ENCODE results near the gene PFDN2.

Gene PFDN2

GRCh38 chr1:161052899-161053298, 64.9 kb downstream of the PFDN2 start:
- H3K4me3 ChIP-seq (IDR thresholded peaks at IDR 0.05; ENCODE audit: insufficient read depth, low read depth, low read length) = no peak overlapping the region
- H3K36me3 ChIP-seq (ENCODE audit: insufficient read depth) = peaks cover 30% of the 10 kb centered on the region; the same call in 1 of the 2 replicates
- H3K79me2 ChIP-seq (ENCODE audit: insufficient read depth, low read depth) = no peaks in the 10 kb centered on the region
- no peaks in the 10 kb centered on the region for H4K20me1 ChIP-seq (ENCODE audit: insufficient read depth)
- H3K27me3 ChIP-seq (ENCODE audit: insufficient read depth, low read depth) = no peaks in the 10 kb centered on the region
- H3K9ac ChIP-seq = no peak overlapping the region
- no peak overlapping the region for H3K27ac ChIP-seq
- TF ChIP-seq CTCF (conservative IDR thresholded peaks at IDR 0.05; ENCODE audit: low read depth, low read length) = no peak
- H3K4me1 ChIP-seq (ENCODE audit: low read depth, poor library complexity, severe bottlenecking) = no peaks in the 10 kb centered on the region
- H2AFZ ChIP-seq (ENCODE audit: low read depth) = no peak overlapping the region
- H3K4me2 ChIP-seq = no peak overlapping the region

GRCh38 chr1:161051219-161051618, 66.6 kb downstream of the PFDN2 start:
- peaks cover 13% of the 10 kb centered on the region for H3K4me1 ChIP-seq (ENCODE audit: low read depth, poor library complexity, severe bottlenecking)
- no peak overlapping the region for H3K4me3 ChIP-seq (IDR thresholded peaks at IDR 0.05; ENCODE audit: insufficient read depth, low read depth, low read length)
- TF ChIP-seq CTCF (conservative IDR thresholded peaks at IDR 0.05; ENCODE audit: low read depth, low read length) = no peak
- no peak overlapping the region for H3K9ac ChIP-seq
- no peaks in the 10 kb centered on the region for H4K20me1 ChIP-seq (ENCODE audit: insufficient read depth)
- H3K4me2 ChIP-seq = no peak overlapping the region
- no peak overlapping the region for H2AFZ ChIP-seq (ENCODE audit: low read depth)
- no peak overlapping the region for H3K27ac ChIP-seq
- no peaks in the 10 kb centered on the region for H3K79me2 ChIP-seq (ENCODE audit: insufficient read depth, low read depth)
- H3K27me3 ChIP-seq (ENCODE audit: insufficient read depth, low read depth) = no peaks in the 10 kb centered on the region
- H3K36me3 ChIP-seq (ENCODE audit: insufficient read depth) = peaks cover 26% of the 10 kb centered on the region; the same call in 1 of the 2 replicates

Measured in KMS-11 (cell line).